Measurements from ENCODE around the gene FHL3.

Gene FHL3

DNA sequence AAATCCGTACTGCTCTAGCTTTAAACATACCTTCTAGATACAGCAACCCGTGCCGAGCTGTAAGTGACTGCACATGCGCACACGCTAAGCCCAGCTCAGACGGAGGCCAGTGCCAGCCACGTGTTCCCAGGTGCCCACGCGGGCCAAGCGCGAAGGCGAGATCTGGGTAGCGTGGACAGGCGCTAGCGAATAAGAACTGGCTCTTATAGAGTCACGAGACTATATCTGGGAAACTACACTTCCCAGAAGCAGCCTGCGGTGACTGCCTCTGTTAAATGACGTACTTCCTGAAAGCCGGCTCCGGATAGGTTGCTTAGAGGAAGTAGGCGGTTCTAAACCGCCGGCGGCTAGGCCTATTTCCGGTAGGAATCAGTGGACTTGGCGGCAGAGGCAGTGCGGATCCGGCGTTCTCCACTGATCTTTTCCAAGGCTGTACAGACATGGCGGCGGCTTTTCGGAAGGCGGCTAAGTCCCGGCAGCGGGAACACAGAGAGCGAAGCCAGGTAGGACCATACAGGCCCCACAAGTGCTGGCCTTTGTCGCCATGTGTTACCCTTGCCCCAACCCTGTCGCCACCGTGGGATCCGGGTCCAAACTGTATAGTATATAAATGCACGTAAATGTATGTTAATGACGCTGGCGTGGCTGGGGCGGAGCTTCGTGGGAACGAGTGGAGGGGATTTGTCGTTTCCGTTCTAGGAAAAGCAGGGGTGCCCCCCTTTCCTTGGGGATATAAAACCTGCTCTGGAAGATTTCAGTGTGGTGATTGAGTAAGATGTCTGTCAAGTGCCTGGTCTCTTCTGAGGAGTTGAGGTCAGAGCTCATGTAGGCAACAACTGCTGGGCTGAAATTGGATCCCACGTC, 7.3 kb upstream of the FHL3 start, which contains the start of gene UTP11:
UTP11 (plus strand) TSS at position 372 of the 864 bp plus-strand sequence; CDS start at position 441, 69 bp downstream.
- peak; percentile 97 for DNase-seq

- no peak for DNase-seq
Measured at GRCh38 chr1:38009841-38010180, 4.5 kb upstream of the FHL3 start.

DNA sequence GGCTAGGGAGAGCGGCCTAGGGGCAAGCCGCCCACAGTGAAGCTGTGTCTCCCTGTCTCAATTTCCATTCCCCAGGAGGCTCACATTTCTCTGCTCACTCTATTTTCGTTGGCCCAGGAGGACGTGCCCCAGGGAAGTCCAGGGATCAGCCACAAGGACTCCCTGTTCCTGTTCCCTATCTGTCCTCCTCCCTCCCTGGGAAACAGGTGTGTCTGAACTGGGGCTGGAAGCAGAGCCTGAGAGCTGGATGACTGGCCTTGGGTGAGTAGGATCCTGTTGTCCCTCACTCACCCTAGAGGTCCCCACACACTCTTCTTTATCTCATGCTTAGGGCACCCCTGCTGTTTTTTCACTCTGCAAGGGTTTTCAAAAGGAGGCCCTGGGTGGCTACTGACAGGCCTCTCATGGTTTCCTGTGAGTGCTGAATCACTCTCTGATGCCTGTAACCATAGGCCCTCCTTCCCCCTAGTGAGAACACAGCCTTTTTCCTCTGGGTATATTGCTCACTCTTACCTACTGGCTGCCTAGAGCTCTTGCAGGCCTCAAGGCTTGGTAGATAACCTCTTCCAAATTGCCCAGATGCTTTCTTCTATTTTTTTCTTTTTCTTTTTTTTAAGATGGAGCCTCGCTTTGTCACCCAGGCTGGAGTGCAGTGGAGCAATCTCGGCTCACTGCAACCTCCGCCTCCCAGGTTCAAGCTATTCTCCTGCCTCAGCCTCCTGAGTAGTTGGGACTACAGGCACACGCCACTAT, 4.0 kb upstream of the FHL3 start:
- DNase-seq, result no peak

- peak; percentile 49 for DNase-seq
Measured at GRCh38 chr1:38006008-38006828, 904 bp upstream of the FHL3 start.

GRCh38 chr1:38004284-38005108, 818 bp downstream of the FHL3 start:
- DNase-seq, result no peak

DNA sequence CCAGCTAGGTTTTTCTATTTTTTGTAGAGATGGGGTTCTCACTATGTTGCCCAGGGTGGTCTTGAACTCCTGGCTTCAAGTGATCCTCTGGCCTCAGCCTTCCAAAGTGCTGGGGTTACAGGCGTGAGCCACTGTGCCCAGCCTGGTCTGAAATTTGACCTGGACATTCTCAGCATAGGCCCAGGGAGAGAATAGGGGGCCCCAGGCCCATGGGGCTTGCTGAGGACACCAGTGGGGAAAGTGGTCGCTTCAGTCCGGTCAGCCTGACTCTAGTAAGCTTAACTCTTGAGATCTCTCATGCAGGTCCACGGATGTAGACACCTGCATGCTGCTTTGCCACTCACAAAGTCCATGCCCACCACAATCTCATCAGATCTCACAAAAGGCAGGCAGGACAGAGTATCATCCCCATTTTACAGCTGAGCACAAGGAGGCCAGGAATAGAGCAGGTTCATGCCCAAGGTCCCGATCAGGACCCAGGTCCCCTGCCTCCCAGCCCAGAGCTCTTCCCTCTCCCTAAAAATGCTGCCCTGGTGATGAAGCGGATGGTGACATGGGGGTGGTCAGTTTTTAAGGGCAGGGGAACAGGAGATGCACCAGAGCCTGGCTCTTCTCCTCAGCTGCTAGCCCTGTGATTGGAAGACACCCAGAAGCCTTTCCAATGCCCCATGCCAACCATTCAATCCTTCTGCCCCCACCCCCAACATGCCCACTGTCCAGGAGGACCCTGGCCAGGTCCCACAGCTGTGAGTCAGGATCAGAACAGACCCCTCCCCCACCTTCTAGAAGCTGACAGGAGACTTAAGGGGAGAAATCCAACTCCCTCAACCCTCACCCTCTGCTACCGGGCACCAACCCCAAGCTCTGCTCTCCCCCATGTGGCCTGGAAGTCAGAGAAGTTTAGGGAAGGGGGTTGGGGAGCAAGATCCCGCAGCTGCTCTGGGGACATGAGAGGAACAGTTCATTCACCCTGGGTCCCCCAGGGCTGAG, 1.8 kb downstream of the FHL3 start:
- DNase-seq, result peak; percentile 58

GRCh38 chr1:38000529-38001455, 4.5 kb downstream of the FHL3 start:
- DNase-seq, result peak; percentile 90

- no peak for DNase-seq
Measured at GRCh38 chr1:38000233-38000528, 5.1 kb downstream of the FHL3 start.

DNA sequence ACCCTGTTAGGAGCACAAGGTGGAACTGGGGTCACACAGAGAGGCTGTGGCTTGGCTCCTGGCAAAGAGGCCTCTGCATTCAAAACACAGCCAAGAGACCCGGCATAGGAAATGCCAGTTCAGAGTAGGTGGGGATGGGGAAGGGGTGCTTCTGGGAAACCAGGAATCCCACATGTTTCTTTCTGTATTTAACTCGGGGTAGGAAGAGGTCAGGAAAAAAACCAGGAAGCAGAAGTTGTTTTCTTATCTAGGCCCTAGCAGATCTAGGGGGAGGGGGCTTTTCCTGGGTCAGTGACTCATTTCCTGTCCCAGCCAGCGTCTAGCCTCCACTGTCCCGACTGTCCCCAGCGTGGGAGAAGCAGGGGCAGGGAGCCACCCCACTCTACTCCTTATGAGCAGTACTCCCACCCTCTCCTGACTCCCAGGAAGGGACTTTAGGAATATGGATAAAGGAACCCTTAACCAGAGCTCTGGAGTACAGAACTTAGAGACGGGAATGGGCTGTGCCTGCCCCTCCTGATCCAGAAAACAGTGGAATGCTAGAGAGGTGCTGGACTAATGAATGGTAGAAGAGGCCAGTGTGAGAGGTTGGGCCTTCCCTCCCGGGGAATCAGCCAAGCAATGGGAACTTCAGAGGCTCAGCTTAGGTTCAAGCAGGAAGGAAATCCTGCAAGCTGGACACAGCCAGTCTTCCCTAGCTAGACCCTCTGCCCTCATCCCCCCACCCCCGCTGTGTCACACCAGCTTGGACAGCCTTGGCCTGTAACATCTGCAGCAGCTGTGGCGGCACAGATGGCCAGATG, 5.7 kb downstream of the FHL3 start:
- peak; percentile 90 for DNase-seq

DNA sequence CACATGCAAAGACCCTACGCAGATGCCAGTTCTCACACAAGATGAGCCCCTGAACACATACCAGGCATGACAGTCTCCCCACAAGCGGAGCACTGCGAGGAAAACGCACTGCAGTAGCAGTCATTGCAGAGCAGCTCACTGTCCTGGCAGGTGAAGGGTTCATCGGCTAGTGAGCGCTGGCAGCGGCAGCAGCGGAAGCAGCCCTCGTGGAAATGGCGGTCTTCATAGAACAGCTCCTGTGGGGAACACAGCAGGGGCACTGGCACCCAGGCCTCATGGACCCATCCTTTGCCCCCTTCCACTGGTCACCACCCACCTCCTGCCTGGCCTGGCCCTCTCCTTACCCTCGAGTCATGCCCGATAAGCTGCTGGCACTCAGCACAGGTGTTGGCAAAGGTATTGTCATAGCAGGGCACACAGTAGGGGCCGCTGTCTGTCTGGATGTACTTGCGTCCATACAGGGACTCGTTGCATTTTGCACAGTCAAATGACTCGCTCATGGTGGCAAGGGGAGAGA, 6.3 kb downstream of the FHL3 start:
- no peak for DNase-seq

- no peak for DNase-seq
Measured at GRCh38 chr1:37998089-37998808, 7.1 kb downstream of the FHL3 start.

GRCh38 chr1:37997256-37998088, 7.8 kb downstream of the FHL3 start:
- no peak for DNase-seq

- peak; percentile 95 for DNase-seq
Measured at GRCh38 chr1:37995751-37996345, 9.5 kb downstream of the FHL3 start.

DNA sequence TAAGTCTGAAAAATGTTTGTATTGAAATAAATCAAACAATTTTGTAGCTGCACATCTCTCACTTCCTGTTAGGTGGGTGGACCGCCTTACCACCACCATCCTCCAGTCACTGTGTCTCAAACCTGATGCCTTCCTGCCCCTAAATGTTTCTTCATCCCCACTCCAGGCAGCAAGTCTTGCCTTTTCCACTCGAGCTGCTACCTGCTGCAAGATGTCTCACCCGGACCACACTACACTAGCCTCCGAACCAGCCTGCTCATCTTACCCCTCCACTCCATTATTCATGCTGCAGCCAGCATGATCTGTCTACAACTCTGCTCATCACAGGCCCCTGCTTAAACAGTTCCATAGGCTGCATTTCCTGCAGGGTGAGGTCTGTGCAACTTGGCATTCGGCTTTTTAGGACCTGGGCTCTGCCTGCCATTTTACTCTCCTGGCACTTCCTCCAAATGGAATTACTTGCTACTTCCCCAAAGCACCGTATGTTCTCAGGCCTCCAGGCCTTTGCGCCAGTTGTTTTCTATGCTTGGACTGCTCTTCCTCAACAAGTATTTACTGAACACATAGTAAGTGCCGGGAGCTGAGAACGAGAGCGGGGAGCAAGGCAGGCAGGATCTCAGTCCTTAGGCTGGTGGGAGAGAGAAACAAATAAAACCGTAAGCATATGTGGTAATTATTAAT, 10.3 kb downstream of the FHL3 start:
- DNase-seq, result no peak

- DNase-seq, result no peak
Measured at GRCh38 chr1:37989361-37989930, 15.9 kb downstream of the FHL3 start.

DNA sequence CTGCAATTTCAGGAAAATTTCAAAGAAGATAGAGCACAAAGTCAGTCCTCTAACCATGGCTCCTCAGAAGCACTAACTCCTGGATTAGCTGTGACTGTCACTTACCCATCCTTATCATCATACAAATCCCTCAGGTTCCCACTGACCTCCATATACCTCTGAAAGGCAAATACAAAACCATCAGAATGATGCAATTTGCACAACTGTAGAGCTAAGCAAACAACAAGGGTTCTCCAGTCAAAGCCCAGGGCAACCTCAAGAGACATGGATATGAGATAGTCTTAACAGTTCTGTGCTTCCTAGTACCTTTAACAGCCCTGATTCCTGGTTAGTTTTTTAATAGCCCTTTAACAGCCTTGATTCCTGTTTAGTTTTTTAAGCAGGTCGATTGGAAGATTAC, 17.6 kb downstream of the FHL3 start:
- no peak for DNase-seq
